GM23338 (cell line): ENCODE results near the gene ZDHHC6. TPM values are rescaled to one million over a fixed set of nuclear protein-coding genes. Genes with fewer than 3 reads are reported as not detected.
"Not testable (repeated sequence)": the region's sequence is repeated elsewhere in the genome, so short reads cannot be mapped to it uniquely, and the experiment has no call there.

Experiments
- ATAC-seq: fragments of 200-7000 bp; cut with Tn5 transposase; 3 replicates; pipeline ENCODE4 v1.9.1; 2020
- DNase-seq: peaks from one replicate; pipeline ENCODE4 v3.0.0-alpha.2; 2015; ENCODE audit warnings: low spot score
- H2AFZ ChIP-seq: fragments of 200-600 bp; sonication (generic); 2 replicates; pipeline ENCODE4 v1.8.0; 2016; ENCODE audit warnings: antibody characterized with exemption, mild to moderate bottlenecking, moderate library complexity
- H3F3A ChIP-seq: fragments of 200-600 bp; sonication (generic); replicated peaks from 2 replicates; pipeline ENCODE4 v1.8.0; 2017; ENCODE audit warnings: antibody characterized with exemption, mixed run types, low read depth
- H3K27ac ChIP-seq: fragments of 200-600 bp; sonication (generic); 2 replicates; pipeline ENCODE4 v1.6.1; 2016; ENCODE audit warnings: low read depth
- H3K27me3 ChIP-seq: fragments of 200-600 bp; sonication (generic); 2 replicates; pipeline ENCODE4 v1.8.0; 2016; ENCODE audit warnings: mild to moderate bottlenecking, mixed run types, moderate library complexity; ENCODE audit not compliant: insufficient read depth
- H3K36me3 ChIP-seq: fragments of 200-600 bp; sonication (generic); 2 replicates; pipeline ENCODE4 v1.8.0; 2016; ENCODE audit warnings: mild to moderate bottlenecking; ENCODE audit not compliant: insufficient read depth
- H3K4me1 ChIP-seq: fragments of 200-600 bp; sonication (generic); 2 replicates; pipeline ENCODE4 v1.8.0; 2016; ENCODE audit warnings: mild to moderate bottlenecking, moderate library complexity; ENCODE audit not compliant: insufficient read depth
- H3K4me2 ChIP-seq: fragments of 200-600 bp; sonication (generic); 2 replicates; pipeline ENCODE4 v1.7.1; 2017; ENCODE audit warnings: mixed run types
- H3K4me3 ChIP-seq: fragments of 200-600 bp; sonication (generic); 2 replicates; pipeline ENCODE4 v1.6.1; 2016; ENCODE audit warnings: mixed run types
- H3K79me2 ChIP-seq: fragments of 200-600 bp; sonication (generic); replicated peaks from 2 replicates; pipeline ENCODE4 v1.8.0; 2017; ENCODE audit warnings: mild to moderate bottlenecking; ENCODE audit not compliant: insufficient read depth
- H3K9me2 ChIP-seq: fragments of 200-600 bp; sonication (generic); 2 replicates; pipeline ENCODE4 v1.8.0; 2017; ENCODE audit not compliant: insufficient read depth
- H4K20me1 ChIP-seq: fragments of 200-600 bp; sonication (generic); replicated peaks from 2 replicates; pipeline ENCODE4 v1.8.0; 2017; ENCODE audit warnings: mild to moderate bottlenecking; ENCODE audit not compliant: insufficient read depth
- H3K27ac Mint-ChIP-seq: 2 replicates; pipeline ENCODE4 v1.8.0; 2020; ENCODE audit warnings: inconsistent platforms, mild to moderate bottlenecking, moderate library complexity, mixed read lengths
- H3K27me3 Mint-ChIP-seq: 3 replicates; pipeline ENCODE4 v1.8.0; 2022; ENCODE audit warnings: low read depth, mild to moderate bottlenecking, moderate library complexity, mixed read lengths, inconsistent platforms; ENCODE audit not compliant: insufficient read depth, poor library complexity
- H3K36me3 Mint-ChIP-seq: 3 replicates; pipeline ENCODE4 v1.8.0; 2021; ENCODE audit warnings: low read depth, mild to moderate bottlenecking, inconsistent platforms, moderate library complexity, mixed read lengths
- H3K4me1 Mint-ChIP-seq: 3 replicates; pipeline ENCODE4 v1.8.0; 2020; ENCODE audit warnings: mild to moderate bottlenecking, inconsistent platforms, mixed read lengths
- H3K4me3 Mint-ChIP-seq: 3 replicates; pipeline ENCODE4 v1.8.0; 2021; ENCODE audit warnings: moderate library complexity, mild to moderate bottlenecking, inconsistent platforms, mixed read lengths
- H3K9me3 Mint-ChIP-seq: 3 replicates; pipeline ENCODE4 v1.8.0; 2020; ENCODE audit warnings: moderate library complexity, mild to moderate bottlenecking, inconsistent platforms, mixed read lengths
- CTCF ChIP-seq, 2 experiments: fragments of 200-600 bp in 1 of 2; sonication (generic) in 1 of 2; conservative IDR thresholded peaks; 2 replicates each; pipeline versions ENCODE4 v1.5.1 to v1.6.1; 2016 to 2017; ENCODE audit warnings: antibody characterized with exemption in 2 of 2, low read depth in 2 of 2, mild to moderate bottlenecking in 2 of 2, moderate library complexity in 1 of 2
- ETS1 ChIP-seq: IDR thresholded peaks from 2 replicates; pipeline ENCODE4 v1.6.1; 2016; ENCODE audit warnings: antibody characterized with exemption
- EZH2 ChIP-seq: fragments of 200-600 bp; sonication (generic); IDR thresholded peaks from one replicate; pipeline ENCODE4 v1.8.0; 2017; ENCODE audit warnings: antibody characterized with exemption, mild to moderate bottlenecking, low read depth; ENCODE audit not compliant: unreplicated experiment
- JUNB ChIP-seq: IDR thresholded peaks from one replicate; pipeline ENCODE4 v1.6.1; 2016; ENCODE audit warnings: antibody characterized with exemption; ENCODE audit not compliant: unreplicated experiment
- POLR2AphosphoS5 ChIP-seq: IDR thresholded peaks from 2 replicates; pipeline ENCODE4 v1.6.1; 2016; ENCODE audit warnings: antibody characterized with exemption, low read depth
- REST ChIP-seq: IDR thresholded peaks from one replicate; pipeline ENCODE4 v1.6.1; 2018; ENCODE audit warnings: antibody characterized with exemption; ENCODE audit not compliant: unreplicated experiment
- ZNF114 ChIP-seq: fragments of 250-450 bp; sonication (Bioruptor Pico); IDR thresholded peaks from 2 replicates; pipeline ENCODE4 v1.5.0; 2020; ENCODE audit warnings: mild to moderate bottlenecking, moderate library complexity
- ZNF331 ChIP-seq: fragments of 250-450 bp; sonication (Bioruptor Pico); IDR thresholded peaks from 2 replicates; pipeline ENCODE4 v1.5.0; 2020; ENCODE audit warnings: low read depth, mild to moderate bottlenecking, moderate library complexity
- ZNF462 ChIP-seq: fragments of 250-450 bp; sonication (Bioruptor Pico); IDR thresholded peaks from 2 replicates; pipeline ENCODE4 v1.5.0; 2020; ENCODE audit warnings: mild to moderate bottlenecking, moderate library complexity
- polyA plus RNA-seq: library from polyadenylated mRNA; unstranded; fragments of >200 nt; fragmentation: Nextera tagmentation; extraction: Ambion mirVana; gene quantifications from 2 replicates; pipeline ENCODE4 v1.2.1, GENCODE V29; 2016
- total RNA-seq: library from RNA; depleted of rRNA; stranded (reverse); fragments of >200 nt; shearing (Covaris generic); gene quantifications from 2 replicates; pipeline ENCODE4 v1.2.3, GENCODE V29; 2014

ZDHHC6 gene
- total and polyA plus RNA-seq, 2 experiments from 2014 or later = 24.6 to 33.7 TPM

- not testable (repeated sequence) for H3K4me1 Mint-ChIP-seq, H3K27ac Mint-ChIP-seq, H3K9me2 ChIP-seq, H3K4me1 ChIP-seq, H4K20me1 ChIP-seq, H3K4me3 ChIP-seq, H3K27me3 ChIP-seq, H3K79me2 ChIP-seq, H3F3A ChIP-seq, H3K9me3 Mint-ChIP-seq, H3K4me3 Mint-ChIP-seq, H3K36me3 Mint-ChIP-seq, H3K4me2 ChIP-seq, H2AFZ ChIP-seq, ATAC-seq, H3K36me3 ChIP-seq, H3K27ac ChIP-seq, H3K27me3 Mint-ChIP-seq, DNase-seq
These were observed 39.9 kb downstream of the ZDHHC6 start for GRCh38 chr10:112406806-112407205.

GRCh38 chr10:112404617-112405016 is 42.1 kb downstream of the ZDHHC6 start:
- Histone ChIP-seq H3F3A (no peaks in the 10 kb centered on the region), H2AFZ (no peak overlapping the region), H3K9me2 (0 out of 2 replicates have a peak, but pooled peaks cover 5% of the 10 kb centered on the region), H3K27me3 (no peaks in the 10 kb centered on the region), H3K27ac (no peak overlapping the region), H3K4me2 (no peak overlapping the region), H3K4me1 (no peaks in the 10 kb centered on the region), H3K79me2 (no peaks in the 10 kb centered on the region), H3K36me3 (no peaks in the 10 kb centered on the region), H3K4me3 (no peak overlapping the region), H4K20me1 (no peaks in the 10 kb centered on the region)
- no peak for ATAC-seq
- DNase-seq = no peak
- Mint-ChIP-seq H3K9me3 (no peaks in the 10 kb centered on the region), H3K27ac (no peak overlapping the region), H3K36me3 (no peaks in the 10 kb centered on the region), H3K27me3 (peaks cover 2% of the 10 kb centered on the region), H3K4me1 (no peaks in the 10 kb centered on the region), H3K4me3 (no peak overlapping the region)
- TF ChIP-seq ZNF114 (CRISPR knock-in tag) (no peak), CTCF (conservative IDR thresholded peaks at IDR 0.05; ENCODE audit: low read depth in 2 of 2) (no peak), POLR2AphosphoS5 (no peak), ZNF331 (CRISPR knock-in tag) (no peak), JUNB (no peak), ZNF462 (CRISPR knock-in tag) (no peak), EZH2 (no peak), ETS1 (no peak), REST (no peak)
